GM12878 (cell line): ENCODE measurements around the gene MYRF. TPM values are rescaled to one million over a fixed set of nuclear protein-coding genes. Genes with fewer than 3 reads are reported as not detected.

Experiments
- ATF7 ChIP-seq: fragments of 450-650 bp; IDR thresholded peaks from 2 replicates; pipeline ENCODE4 v1.6.1; 2016; ENCODE audit warnings: low read depth, mild to moderate bottlenecking
- BRCA1 ChIP-seq: IDR thresholded peaks from 2 replicates; pipeline ENCODE4 v1.6.1; 2011; ENCODE audit warnings: low read depth, low read length, improper control_type of control experiment
- CHD1 ChIP-seq: IDR thresholded peaks from 2 replicates; pipeline ENCODE4 v1.6.1; 2012; ENCODE audit warnings: low read depth, low read length, improper control_type of control experiment
- EZH2 ChIP-seq: IDR thresholded peaks from 2 replicates; pipeline ENCODE4 v1.6.1; 2012; ENCODE audit warnings: low read depth, mild to moderate bottlenecking, control low read depth, inconsistent platforms, low read length, borderline replicate concordance; ENCODE audit not compliant: control insufficient read depth
- MEF2B ChIP-seq: fragments of 450-650 bp; IDR thresholded peaks from 2 replicates; pipeline ENCODE4 v1.6.1; 2018; ENCODE audit warnings: mild to moderate bottlenecking, moderate library complexity; ENCODE audit not compliant: partially characterized antibody, poor library complexity, severe bottlenecking
- POLR2A ChIP-seq: IDR thresholded peaks from 2 replicates; pipeline ENCODE4 v1.6.1; 2011; ENCODE audit warnings: low read depth, mild to moderate bottlenecking, low read length
- TBL1XR1 ChIP-seq: IDR thresholded peaks from 2 replicates; pipeline ENCODE4 v1.6.1; 2012; ENCODE audit warnings: low read depth, low read length, improper control_type of control experiment
- TCF3 ChIP-seq: IDR thresholded peaks from 2 replicates; pipeline ENCODE4 v1.6.1; 2012; ENCODE audit warnings: low read depth, mild to moderate bottlenecking, low read length, borderline replicate concordance; ENCODE audit not compliant: insufficient read depth
- YBX1 ChIP-seq: fragments of 450-650 bp; IDR thresholded peaks from 2 replicates; pipeline ENCODE4 v1.6.1; 2016; ENCODE audit warnings: antibody characterized with exemption
- ZNF274 ChIP-seq: IDR thresholded peaks from one replicate; pipeline ENCODE4 v1.8.0; 2011; ENCODE audit not compliant: insufficient read length, insufficient read depth
- polyA plus RNA-seq, 11 experiments: library from polyadenylated mRNA; depleted of rRNA in 4 of 11; unstranded in 6 of 11; stranded (reverse) in 5 of 11; fragments of >200 nt; fragmentation: Nextera tagmentation in 4 of 11; fragmentation: Illumina TruSeq in 1 of 11; extraction: Ambion mirVana in 4 of 11; extraction: Trizol in 1 of 11; gene quantifications; 1 replicate in 1 of 11; 2 replicates in 10 of 11; pipeline versions ENCODE4 v1.2.1 to v1.2.3, GENCODE V29; 2011 to 2016; ENCODE audit warnings: inconsistent platforms in 2 of 11, missing spikeins in 2 of 11, low read depth in 1 of 11
- total RNA-seq, 4 experiments: library from RNA; depleted of rRNA in 3 of 4; stranded (reverse); fragments of >200 nt in 3 of 4; fragmentation: Illumina TruSeq in 1 of 4; extraction: Trizol in 1 of 4; gene quantifications; 2 replicates each; pipeline versions ENCODE4 v1.2.1 to v1.2.3, GENCODE V29; 2013 to 2021
- TF ChIP-seq, protein P1 (sequence below): fragments of 450-650 bp; IDR thresholded peaks from 2 replicates; pipeline ENCODE4 v1.6.1; 2016; ENCODE audit warnings: mild to moderate bottlenecking
- TF ChIP-seq, protein P2 (sequence below): IDR thresholded peaks from 2 replicates; pipeline ENCODE4 v1.6.1; 2011; ENCODE audit warnings: borderline replicate concordance, low read depth, mild to moderate bottlenecking, moderate library complexity, mixed read lengths, low read length; ENCODE audit not compliant: insufficient read depth; ENCODE audit errors: extremely low read length

MYRF gene
- total and polyA plus RNA-seq, 10 of the 15 experiments (the other 5 are each of a cell fraction or from before 2014, with no cell fraction given): 0.27 to 15.6 (median 0.89) TPM

DNA sequence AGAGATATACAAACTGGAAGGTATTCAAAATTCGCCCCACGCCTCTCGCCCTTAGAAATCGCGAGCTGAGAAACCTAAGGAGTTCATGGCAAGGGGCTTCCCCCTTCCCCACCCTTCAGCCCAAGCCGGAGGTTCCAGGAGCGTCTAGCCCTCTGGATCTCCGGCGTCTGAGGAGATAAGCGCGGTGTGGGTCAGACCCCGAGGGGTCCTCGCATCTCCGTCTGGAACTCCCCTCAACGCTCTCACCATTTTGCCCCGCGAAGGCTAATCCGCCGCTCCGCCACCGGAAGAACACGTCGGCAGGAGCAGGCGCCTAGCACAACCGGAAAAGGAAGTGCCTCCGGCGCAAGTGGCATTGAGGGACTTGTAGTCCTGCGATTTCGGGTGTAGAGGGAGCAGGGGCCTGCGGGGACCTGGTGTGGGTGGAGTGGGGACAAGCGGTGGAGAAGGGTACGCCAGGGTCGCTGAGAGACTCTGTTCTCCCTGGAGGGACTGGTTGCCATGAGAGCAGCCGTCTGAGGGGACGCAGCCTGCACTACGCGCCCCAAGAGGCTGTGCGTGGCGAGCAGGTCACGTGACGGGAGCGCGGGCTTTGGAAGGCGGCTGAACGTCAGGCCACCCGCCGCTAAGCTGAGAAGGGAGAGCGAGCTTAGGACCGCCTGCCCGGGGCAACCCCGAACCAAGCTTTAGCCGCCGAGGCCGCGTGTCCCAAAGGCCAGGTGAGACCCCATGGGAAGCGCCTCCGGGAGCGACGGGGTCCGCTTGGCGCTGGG, 40.1 kb downstream of the MYRF start, which contains the start of the genes FEN1 and TMEM258 (continued):
- TF ChIP-seq ZNF274 (no peak), ATF7 (peak; percentile 51; the same call in 1 of the 2 replicates), TBL1XR1 (no peak; the same call in 1 of the 2 replicates), BRCA1 (no peak), EZH2 (no peak), YBX1 (no peak), MEF2B (peak; percentile 23), TCF3 (0 out of 2 replicates have a peak, but pooled peaks have one; percentile 47), POLR2A (peak; percentile 98), CHD1 (peak; percentile 82; the same call in 1 of the 2 replicates)
- TF ChIP-seq, protein P1, sequence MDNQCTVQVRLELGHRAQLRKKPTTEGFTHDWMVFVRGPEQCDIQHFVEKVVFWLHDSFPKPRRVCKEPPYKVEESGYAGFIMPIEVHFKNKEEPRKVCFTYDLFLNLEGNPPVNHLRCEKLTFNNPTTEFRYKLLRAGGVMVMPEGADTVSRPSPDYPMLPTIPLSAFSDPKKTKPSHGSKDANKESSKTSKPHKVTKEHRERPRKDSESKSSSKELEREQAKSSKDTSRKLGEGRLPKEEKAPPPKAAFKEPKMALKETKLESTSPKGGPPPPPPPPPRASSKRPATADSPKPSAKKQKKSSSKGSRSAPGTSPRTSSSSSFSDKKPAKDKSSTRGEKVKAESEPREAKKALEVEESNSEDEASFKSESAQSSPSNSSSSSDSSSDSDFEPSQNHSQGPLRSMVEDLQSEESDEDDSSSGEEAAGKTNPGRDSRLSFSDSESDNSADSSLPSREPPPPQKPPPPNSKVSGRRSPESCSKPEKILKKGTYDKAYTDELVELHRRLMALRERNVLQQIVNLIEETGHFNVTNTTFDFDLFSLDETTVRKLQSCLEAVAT: peak; percentile 89
- TF ChIP-seq, protein P2, sequence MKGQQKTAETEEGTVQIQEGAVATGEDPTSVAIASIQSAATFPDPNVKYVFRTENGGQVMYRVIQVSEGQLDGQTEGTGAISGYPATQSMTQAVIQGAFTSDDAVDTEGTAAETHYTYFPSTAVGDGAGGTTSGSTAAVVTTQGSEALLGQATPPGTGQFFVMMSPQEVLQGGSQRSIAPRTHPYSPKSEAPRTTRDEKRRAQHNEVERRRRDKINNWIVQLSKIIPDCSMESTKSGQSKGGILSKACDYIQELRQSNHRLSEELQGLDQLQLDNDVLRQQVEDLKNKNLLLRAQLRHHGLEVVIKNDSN: peak; percentile 99
